ENCODE measurements around the gene PARVB. TPM values are rescaled to one million over a fixed set of nuclear protein-coding genes. Genes with fewer than 3 reads are reported as not detected.

The PARVB gene
- total and polyA plus RNA-seq, 2 of the 8 experiments (the other 6 are each of a cell fraction or from before 2014, with no cell fraction given): 14.5 to 18.6 TPM

DNA sequence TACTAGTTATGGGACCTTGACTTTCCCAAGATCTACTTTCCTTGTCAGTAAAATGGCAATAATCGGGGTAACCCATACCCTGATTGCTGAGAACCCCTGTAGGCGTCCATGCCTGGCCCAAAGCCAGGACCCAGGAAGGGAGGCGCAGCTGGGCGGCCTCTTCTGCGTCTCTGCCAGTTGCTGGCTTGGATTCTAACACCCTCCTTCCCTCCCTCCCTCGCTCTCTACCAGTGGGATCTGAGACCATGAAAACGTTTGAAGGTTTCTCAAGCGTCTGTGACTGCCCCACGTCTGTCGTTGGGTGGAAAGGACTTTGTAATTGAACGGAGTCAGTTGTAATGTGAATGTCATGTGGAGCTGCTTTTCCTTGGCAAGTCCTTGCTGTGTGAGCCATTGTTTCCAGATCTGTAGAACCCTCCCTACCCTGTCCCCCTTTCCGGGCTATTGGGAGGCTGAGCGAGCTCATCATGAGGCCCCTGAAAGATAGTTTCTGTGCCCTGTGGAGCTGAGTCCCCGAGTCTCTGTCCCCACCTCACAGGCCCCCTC is 47.8 kb downstream of the PARVB start:
- Histone ChIP-seq H3K9ac (replicated peaks in 1 of 4; ENCODE audit: extremely low read depth in 1 of 4, low read depth in 3 of 4, low read length in 3 of 4) (no peak overlapping the region), H2BK120ac (replicated peaks; ENCODE audit: low read depth, low read length) (no peak overlapping the region), H3K14ac (ENCODE audit: insufficient read length) (no peak overlapping the region), H2BK5ac (ENCODE audit: low read depth, low read length) (no peak overlapping the region), H2BK20ac (ENCODE audit: low read length) (no peak overlapping the region), H3K56ac (replicated peaks; ENCODE audit: insufficient read length, low read depth, low read length) (no peak overlapping the region), H3K27me3 (replicated peaks in 1 of 4; ENCODE audit: control insufficient read depth in 3 of 4, extremely low read depth in 1 of 4, insufficient read depth in 3 of 4, low read length in 3 of 4) (no peaks in the 10 kb centered on the region), H4K91ac (replicated peaks; ENCODE audit: insufficient read length, low read length) (no peak overlapping the region), H2BK12ac (ENCODE audit: low read depth, low read length) (no peak overlapping the region), H3K4me1 (replicated peaks in 1 of 4; ENCODE audit: control insufficient read depth in 3 of 4, insufficient read depth in 4 of 4, low read length in 3 of 4) (peaks cover 0 to 10% (median 7%) of the 10 kb centered on the region in 4 experiments; a peak in 5 of 7 replicates), H3K9me3 (ENCODE audit: insufficient read depth in 2 of 2, low read depth in 1 of 2, low read length in 1 of 2) (no peaks in the 10 kb centered on the region), H4K8ac (ENCODE audit: extremely low read depth, insufficient read depth, low read length) (no peak overlapping the region), H3K4me2 (ENCODE audit: insufficient read depth in 1 of 2, low read depth in 2 of 2, low read length in 2 of 2) (no peak overlapping the region), H3K18ac (ENCODE audit: extremely low read depth, low read length) (no peak overlapping the region), H2AFZ (ENCODE audit: low read length) (no peak overlapping the region), H3K79me1 (ENCODE audit: low read depth, low read length) (no peaks in the 10 kb centered on the region), H3K4ac (replicated peaks; ENCODE audit: insufficient read length, low read depth, low read length) (no peak overlapping the region), H3K23ac (ENCODE audit: insufficient read length) (no peak overlapping the region), H3K27ac (ENCODE audit: low read depth, low read length) (no peak overlapping the region), H4K20me1 (replicated peaks in 1 of 2; ENCODE audit: control insufficient read depth in 1 of 2, insufficient read depth in 2 of 2, low read length in 2 of 2) (peaks cover 0 to 3% of the 10 kb centered on the region in 2 experiments), H2AK5ac (ENCODE audit: low read depth, low read length) (no peak overlapping the region), H3K36me3 (ENCODE audit: control insufficient read depth in 2 of 4, insufficient read depth in 4 of 4, low read length in 3 of 4) (no peaks in the 10 kb centered on the region), H3K4me3 (ENCODE audit: extremely low read depth in 1 of 4, insufficient read depth in 2 of 4, low read depth in 3 of 4, low read length in 4 of 4) (no peak overlapping the region), H4K5ac (ENCODE audit: insufficient read length, low read depth, low read length) (no peak overlapping the region), H3K79me2 (ENCODE audit: control insufficient read depth in 1 of 2, insufficient read depth in 2 of 2, low read length in 2 of 2) (no peaks in the 10 kb centered on the region), H2BK15ac (ENCODE audit: low read length) (no peak overlapping the region), H3K23me2 (ENCODE audit: low read depth, low read length) (no peaks in the 10 kb centered on the region)
- TF ChIP-seq SP2 (IDR thresholded peaks at IDR 0.05; ENCODE audit: low read length) (no peak), POU5F1 (IDR thresholded peaks at IDR 0.05; ENCODE audit: low read depth, low read length) (no peak)
- CTCF ChIA-PET (ENCODE audit: partially characterized antibody): interaction anchor here (0.6 to 10.6 kb wide), 6 partner anchors 12 to 555 kb away, joined by 3 to 125 read pairs (median 3); no protein-coding TSS in a partner anchor
- POLR2A ChIA-PET (ENCODE audit: partially characterized antibody): no interaction called here
- DNase-seq (ENCODE audit: low read depth in 1 of 2, low spot score in 2 of 2): no peak
- FAIRE-seq: no peak
- WGBS, 2 experiments (ENCODE audit: extremely low coverage in 1 of 2, insufficient coverage in 1 of 2, insufficient read length in 1 of 2, insufficient replicate concordance in 2 of 2, low coverage in 1 of 2, low lambda C conversion rate in 2 of 2, missing lambda C conversion rate in 1 of 2): 90% methylated on average over 13 of the region's 14 CpGs; no CpG with 5 or more reads in 1 of the 2 experiments
